EL (cell line): Measurements from ENCODE around the gene RNASEH2C.
A peak's percentile ranks its signal among the peaks of the same experiment; 100 is the strongest.
"Not testable (repeated sequence)": the region's sequence is repeated elsewhere in the genome, so short reads cannot be mapped to it uniquely, and the experiment has no call there.

Experiments used
- DNase-seq: peaks from one replicate; pipeline ENCODE4 v3.0.0-alpha.2; 2016

The RNASEH2C gene

DNA sequence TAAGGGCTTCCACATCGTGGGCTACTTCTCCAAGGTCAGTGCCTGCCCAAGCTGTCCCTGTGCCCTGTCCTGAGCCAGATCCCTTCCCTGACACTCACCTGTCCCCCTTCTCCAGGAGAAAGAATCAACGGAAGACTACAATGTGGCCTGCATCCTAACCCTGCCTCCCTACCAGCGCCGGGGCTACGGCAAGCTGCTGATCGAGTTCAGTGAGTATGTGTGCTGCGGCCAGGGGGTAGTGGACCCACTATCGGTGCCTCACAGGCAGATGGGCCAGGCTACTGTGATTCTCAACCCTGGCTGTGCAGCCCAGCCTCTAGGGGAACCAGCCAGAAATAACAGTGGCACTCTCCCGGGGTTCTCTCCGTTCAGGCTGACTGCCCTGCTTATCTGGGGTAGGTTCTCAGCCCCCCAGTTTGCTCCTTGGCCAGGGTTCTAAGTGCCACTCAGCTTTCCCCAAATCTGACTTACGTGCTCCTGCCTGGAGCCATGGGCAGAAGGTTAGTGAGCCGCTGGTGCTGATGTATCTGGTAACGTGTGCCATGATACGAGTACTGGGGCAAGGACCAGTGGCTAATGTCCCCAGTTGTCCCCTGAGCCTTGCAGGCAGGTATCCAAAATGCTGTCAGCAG is 3.7 kb downstream of the RNASEH2C start:
- no peak for DNase-seq

DNA sequence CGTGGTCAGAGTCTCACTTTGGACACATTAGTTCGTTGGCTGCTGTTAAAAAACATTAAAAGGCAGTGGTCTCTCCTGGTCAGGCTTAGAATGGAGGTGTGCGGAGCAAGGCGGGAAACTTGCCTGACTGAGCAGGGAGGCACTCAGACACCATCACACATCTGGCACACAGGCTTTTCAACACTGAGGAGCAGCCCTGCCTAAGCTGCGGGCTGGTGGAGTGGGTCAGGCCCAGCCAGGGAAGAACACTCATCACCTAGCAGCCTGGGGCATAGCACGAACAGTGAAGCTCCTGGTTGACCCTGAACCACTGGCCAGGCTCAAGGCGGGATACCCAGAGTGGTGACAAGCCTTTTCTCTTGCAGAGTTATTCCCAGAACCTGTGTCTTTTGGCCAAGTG is 4.3 kb downstream of the RNASEH2C start:
- no peak for DNase-seq

DNA sequence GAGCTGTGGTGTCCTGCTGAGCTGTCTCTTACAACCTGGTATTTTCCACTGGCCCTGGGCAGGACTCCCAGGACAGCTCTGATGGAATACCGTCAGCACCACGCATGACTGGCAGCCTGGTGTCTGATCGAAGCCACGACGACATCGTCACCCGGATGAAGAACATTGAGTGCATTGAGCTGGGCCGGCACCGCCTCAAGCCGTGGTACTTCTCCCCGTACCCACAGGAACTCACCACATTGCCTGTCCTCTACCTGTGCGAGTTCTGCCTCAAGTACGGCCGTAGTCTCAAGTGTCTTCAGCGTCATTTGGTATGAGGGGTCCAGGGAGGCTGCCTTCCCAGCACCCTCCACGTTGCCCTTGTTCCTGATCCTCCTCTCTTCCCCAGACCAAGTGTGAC is 6.2 kb downstream of the RNASEH2C start:
- DNase-seq: no peak

DNA sequence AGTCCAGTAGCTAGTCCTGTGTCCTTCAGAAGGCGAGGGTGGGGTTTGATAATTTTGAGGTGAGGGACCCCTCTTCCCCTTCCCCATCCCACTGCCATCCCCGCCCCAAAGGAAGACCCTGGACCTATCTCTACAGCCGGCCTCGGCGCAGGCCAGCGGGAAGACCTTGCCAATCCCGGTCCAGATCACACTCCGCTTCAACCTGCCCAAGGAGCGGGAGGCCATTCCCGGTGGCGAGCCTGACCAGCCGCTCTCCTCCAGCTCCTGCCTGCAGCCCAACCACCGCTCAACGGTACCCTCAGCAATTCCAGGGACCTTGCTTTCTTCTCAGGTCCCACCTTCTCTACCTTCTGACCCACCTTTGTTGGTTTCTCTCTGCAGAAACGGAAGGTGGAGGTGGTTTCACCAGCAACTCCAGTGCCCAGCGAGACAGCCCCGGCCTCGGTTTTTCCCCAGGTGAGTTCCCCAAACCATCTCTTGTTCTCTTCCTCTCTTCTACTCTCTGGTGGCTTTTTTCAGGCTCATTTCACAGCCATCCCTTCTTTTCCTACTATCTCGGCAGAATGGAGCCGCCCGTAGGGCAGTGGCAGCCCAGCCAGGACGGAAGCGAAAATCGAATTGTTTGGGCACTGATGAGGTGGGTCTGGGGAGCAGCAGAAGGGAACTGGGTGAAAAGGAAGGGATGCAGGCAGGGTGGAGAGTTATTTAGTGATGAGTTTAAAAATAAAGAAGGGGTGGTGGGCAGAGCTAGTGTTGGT is 7.2 kb downstream of the RNASEH2C start:
- no peak for DNase-seq

DNA sequence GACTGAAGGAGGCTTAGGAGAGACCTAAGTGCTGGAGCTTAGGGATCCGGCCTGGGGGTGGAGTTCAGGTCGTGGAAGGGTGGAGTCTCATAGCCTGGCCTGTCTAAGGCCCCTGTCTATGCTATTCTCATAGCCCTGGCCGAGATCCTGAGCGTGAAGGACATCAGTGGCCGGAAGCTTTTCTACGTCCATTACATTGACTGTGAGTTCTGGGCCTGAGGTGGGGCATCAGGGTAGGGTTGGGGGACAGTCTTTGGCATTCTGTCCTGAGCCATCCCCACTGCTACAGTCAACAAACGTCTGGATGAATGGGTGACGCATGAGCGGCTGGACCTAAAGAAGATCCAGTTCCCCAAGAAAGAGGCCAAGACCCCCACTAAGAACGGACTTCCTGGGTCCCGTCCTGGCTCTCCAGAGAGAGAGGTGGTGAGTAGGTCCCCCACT is 7.9 kb downstream of the RNASEH2C start:
- DNase-seq: no peak

DNA sequence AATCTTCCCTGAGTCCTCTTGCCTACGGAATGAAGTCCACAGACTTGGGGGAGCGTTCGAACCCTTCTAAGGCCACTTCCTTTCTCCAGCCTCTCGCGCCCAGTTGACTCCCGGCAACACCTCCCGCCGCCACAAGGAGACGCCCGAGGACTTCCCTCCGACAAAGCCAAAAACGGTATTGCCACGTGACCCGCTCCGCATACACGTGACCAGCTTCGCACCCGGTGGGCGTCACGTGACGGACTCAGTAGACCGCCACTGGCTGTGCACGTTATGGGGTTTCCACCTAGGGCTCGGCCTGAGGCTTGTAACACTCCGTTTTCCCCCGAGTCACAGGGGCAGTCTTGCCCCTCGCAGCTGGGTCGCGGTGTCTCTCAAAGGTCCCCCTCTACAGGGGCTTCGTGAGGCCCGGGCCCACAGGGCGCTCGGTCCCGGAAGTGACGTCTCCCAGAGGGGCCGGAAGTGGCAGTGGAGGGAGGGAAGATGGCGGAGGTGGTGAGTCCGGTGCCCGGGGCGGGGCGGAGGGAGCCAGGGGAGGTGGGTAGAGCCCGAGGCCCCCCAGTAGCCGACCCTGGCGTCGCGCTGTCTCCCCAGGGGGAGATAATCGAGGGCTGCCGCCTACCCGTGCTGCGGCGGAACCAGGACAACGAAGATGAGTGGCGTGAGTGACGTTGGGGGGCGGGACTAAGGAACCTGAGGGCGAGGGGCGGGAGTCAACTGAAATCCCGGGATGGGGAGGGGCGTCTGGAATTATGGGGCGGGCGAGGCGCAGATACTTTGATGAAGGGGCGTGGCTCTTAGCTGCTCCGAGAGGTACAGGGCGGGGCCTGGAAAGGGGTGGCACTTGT is 8.6 kb downstream of the RNASEH2C start, which contains the start of gene KAT5:
Gene KAT5, plus strand, starts transcription at position 468 of the 848 bp plus-strand sequence. Its CDS starts 16 bp downstream, at position 484.
- peak; percentile 99 for DNase-seq

DNA sequence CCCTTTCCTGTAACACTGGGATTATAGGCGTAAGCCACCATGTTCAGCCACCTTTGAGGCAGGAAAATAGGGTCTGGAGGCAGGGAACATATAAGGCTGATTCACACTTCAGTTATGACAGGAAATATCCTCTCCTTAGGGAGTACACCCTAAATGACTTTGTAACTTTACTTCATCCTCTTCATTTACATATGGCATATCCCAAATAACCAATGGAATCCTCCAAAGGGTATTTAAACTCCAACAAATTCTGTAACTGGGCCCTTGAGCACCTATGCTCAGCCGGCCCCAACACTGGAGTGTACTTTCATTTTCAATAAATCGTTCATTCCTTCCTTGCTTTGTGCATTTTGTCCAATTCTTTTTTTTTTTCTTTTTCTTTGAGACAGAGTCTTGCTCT is 10.2 kb downstream of the RNASEH2C start:
- DNase-seq: peak; percentile 27

DNA sequence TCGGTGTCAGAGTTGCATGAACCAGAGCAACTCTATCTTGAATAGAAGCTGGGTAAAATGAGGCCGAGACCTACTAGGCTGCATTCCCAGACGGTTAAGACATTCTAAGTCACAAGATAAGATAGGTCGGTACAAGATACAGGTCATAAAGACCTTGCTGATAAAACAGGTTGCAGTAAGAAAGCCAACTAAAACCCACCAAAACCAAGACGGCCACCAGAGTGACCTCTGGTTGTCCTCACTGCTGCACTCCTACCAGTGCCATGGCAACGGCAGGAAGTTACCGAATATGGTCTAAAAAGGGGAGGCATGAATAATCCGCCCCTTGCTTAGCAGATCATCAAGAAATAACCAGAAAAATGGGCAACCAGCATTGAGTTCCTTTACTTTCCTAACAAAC is 10.9 kb downstream of the RNASEH2C start:
- peak; percentile 21 for DNase-seq

DNA sequence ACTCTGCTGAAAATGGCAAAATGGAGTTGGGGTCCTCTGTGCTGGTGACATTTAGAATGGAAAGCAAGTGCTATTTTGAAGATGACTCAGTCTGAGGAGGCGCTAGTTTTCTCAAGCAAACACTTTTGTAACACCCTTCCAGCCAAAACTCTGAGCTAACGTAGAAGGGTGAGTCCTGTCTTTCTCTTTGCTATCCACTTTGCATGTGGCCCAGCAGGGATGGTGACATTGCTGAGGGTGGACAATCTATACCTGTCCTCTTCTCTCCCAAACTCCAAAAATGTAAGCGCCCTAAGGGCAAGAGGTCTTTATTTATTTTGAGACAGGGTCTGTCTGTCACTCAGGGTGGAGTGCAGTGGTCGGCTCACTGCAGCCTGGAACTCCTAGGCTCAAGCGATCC is 12.1 kb downstream of the RNASEH2C start:
- no peak for DNase-seq

DNA sequence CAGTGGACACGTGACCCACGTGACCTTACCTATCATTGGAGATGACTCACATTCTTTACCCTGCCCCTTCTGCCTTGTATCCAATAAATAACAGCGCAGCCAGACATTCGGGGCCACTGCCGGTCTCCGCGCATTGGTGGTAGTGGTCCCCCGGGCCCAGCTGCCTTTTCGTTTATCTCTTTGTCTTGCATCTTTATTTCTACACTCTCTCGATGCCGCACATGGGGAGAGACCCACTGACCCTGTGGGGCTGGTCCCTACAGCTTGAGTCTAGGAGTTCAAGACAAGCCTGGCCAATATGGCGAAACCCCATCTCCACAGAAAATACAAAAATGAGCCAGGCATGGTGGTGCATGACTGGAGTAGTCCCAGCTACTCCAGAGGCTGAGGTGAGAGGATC is 13.6 kb downstream of the RNASEH2C start:
- DNase-seq: not testable (repeated sequence)

DNA sequence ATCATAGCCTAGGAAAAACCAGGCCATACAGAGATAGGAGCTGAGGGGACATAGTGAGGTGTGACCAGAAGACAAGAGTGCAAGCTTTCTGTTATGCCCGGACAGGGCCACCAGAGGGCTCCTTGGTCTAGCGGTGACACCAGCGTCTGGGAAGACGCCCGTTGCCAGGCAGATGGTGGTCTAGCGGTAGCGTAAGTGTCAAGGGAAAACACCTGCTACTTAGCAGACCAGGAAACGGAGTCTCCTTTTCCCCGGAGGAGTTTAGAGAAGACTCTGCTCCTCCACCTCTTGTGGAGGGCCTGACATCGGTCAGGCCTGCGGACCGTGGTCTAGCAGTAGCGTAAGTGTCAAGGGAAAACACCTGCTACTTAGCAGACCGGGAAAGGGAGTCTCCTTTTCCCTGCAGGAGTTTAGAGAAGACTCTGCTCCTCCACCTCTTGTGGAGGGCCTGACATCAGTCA is 14.3 kb downstream of the RNASEH2C start:
- DNase-seq: peak; percentile 40

DNA sequence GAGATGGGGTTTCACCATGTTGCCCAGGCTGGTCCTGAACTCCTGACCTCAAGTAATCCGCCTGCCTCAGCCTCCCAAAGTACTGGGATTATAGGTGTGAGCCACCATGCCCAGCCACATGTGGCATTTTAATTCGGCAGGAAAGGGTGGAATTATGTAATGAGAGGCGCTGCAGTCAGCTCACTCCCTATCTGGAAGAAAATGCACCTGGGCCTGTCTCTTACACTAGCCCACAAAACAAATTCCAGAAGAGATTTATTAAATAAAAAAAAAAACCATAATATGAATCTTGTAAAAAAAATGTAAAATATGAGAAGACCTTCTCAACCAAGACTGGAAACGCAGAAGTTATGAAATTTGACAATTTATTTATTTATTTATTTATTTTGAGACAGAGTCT is 16.8 kb downstream of the RNASEH2C start:
- DNase-seq: no peak

DNA sequence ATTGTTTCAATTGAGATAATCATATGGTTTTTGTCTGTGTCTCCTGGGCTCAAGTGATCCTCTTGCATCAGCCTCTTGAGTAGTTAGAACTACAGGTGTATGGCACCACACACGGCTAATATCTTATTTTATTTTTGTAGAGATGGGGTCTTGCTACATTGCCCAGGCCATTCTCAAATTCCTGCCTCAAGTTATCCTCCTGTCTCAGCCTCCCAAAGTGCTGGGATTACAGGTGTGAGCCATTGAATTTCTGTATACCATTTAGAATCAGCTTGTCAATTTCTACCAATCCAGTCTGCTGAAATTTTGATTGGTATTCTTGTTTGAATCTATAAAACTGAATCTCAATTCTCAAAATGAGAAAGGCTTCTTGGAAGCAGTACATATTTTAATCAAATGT is 18.9 kb downstream of the RNASEH2C start:
- no peak for DNase-seq

DNA sequence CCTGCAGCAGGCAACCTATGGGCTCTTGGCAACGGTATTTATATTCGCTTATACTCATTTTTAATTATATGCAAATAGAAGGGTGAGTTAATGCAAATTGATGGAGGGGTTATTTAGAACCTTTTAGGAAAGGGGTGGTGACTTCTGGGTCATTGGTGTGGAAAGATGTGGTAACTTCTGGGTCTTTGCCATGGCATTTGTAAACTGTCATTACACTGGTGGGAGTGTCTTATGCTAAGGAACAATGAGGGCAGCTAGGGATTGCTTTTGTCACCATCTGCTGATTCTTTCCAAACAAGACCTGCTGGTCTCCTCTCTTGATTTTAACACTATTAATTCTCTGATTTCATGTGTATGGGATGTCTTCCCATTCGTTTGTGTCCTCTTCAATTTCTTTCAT is 20.2 kb downstream of the RNASEH2C start:
- DNase-seq: no peak

DNA sequence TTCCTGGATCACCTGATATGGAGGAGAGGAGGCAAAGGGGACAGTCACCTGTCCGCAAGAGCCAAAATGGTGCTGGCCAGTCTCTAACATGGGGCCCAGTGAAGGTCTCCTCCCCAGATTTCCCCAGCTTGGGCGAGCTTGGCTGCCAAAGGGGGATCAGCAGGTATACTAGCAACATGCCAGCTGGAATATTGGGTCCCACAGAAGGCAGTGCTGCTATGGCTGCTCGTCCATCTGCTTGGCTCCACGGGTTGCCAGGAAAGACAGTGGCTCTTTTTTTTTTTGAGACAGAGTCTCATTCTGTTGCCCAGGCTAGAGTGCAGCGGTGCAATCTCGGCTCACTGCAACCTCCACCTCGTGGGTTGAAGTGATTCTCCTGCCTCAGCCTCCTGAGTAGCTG is 21.3 kb downstream of the RNASEH2C start:
- no peak for DNase-seq

DNA sequence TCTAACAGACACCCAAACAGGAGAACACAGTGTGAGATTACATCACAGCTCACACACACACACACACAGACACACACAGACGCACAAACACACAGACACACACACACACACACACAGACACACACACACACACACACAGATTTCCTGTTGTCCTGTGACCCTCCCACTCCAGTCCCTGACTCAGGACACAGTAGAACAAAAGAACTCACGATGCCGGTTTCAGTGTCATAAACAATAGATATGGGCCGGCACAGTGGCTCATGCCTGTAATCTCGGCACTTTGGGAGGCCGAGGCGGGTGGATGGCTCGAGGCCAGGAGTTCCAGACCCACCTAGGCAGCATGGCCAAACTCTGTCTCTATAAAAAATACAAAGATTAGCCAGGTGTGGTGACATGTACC is 22.4 kb downstream of the RNASEH2C start:
- no peak for DNase-seq

DNA sequence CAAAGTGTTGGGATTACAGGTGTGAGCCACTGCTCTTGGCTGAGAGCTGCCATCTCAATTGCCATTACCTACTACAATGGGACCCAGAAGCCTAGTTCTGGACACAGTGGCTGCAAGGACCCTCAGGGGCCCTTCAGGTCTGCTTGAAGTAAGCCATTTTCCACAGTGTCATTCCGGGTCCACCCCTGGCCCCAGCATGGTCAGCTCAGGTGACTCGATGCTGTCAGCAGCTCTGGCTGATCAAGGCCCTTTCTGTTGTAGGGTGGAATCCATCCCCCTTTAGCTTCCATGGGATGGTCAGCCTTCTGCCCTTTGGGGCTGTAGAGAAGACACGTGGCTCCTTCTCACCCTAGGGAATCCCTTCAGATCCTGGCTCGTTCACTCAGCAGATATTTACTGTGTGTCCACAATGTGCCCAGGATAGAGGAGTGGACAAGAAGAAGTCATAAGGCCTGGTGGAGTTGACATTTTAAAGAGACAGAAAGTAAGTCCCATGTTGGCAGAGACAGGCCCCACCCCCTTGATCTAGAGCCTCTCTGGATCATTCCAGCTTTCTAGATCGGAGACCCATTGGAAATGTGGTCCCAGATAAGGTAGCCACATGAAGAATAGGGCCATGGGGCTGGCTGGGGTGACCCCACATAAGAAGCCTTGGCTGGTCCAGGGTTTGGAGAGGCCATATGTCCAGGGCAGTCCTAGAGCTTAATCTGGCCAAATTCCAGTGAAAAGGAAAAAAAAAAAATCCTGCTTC is 23.6 kb downstream of the RNASEH2C start:
- no peak for DNase-seq

DNA sequence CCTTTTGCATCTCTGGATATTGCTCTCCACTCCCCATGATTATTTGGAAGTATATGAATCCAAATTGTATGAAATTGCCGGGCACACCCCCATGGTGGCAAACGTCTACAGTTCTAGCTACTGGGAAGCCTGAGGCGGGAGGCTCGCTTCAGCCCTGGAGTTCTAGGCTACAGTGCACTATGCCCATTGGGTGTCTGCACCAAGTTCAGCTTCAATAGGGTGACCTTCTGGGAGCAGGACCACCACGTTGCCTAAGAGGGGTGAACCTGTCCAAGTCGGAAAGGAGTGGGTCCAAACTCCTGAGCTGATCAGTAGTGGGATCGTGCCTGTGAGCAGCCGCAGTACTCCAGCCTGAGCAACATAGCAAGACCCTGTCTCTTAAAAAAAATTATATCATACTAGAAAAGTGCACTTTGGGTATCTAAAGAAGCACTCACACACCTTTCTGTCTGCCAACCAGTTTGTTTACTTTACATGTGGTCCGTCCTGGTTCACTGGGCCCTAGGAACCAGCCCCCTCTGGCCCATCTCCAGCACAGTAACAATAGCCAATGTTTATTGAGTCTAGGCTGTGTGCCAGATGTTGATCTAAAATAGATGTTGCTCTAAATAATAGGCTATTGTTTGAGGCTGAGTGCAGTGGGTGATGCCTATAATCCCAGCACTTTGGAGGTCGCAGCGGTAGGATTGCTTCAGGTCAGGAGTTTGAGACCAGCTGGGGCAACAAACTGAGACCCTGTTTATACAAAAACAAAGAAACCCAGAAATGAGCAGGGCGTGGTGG is 24.9 kb downstream of the RNASEH2C start:
- no peak for DNase-seq

DNA sequence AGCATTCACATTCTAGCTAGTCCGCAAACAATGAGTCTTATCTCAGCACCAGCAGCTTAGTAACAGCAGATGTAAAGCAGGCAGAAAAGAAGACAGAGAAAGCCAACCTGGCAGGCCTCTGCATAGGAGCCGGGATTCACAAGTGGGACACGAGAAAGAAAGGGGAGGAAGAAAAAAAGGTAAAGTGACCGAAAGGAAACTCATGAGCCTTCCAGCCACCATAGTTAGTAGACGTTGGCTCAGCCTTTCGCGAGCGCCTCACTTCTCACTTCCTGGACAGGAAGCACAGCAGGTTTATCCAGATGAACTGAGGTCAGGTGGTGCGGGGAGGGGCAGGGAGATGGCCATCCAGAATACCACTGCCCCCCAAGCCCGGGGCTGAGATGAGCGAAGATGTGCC is 28.2 kb downstream of the RNASEH2C start:
- no peak for DNase-seq

DNA sequence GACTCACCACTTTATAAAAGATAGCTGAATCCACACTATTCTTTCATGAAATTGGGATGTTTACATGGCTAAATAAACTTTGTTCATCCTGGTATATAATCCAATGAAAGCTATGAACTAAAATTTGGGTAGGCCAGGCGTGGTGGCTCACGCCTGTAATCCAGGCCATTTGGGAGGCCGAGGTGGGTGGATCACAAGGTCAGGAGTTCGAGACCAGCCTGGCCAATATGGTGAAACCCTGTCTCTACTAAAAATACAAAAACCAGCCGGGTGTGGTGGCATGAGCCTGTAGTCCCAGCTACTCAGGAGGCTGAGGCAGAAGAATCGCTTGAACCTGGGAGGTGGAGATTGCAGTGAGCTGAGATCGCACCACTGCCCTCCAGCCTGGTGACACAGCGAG is 28.8 kb downstream of the RNASEH2C start:
- DNase-seq: not testable (repeated sequence)

DNA sequence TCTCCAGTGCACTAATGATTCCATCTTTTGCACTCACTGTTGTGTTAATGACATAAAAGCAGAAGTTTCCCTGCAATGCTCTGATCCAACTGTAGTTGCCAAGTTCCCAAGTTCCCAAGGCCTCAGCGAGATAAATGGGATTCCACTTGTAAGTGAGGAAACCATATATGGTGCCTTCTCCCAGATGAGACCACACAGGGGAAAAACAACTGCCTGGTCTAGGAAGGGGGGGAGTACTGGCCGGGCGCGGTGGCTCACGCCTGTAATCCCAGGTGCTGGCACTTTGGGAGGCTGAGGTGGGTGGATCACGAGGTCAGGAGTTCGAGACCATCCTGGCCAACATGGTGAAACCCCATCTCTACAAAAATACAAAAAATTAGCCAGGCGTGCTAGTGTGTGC is 34.6 kb downstream of the RNASEH2C start:
- no peak for DNase-seq

DNA sequence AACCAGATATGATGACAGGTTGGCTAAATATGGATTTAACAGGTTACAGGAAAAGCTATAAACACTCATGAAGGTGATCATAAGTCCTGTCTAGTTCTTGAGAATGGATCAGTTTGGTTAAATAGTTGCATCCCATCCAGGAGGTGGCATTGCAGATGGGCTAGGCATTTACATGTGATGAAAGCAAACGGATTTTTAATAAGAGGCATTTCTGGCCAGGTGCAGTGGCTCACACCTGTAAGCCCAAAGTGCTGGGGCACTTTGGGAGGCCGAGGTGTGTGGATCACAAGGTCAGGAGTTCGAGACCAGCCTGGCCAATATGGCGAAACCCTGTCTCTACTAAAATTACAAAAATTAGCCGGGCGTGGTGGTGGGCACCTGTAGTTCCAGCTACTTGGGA is 37.1 kb downstream of the RNASEH2C start:
- DNase-seq: not testable (repeated sequence)
